B cell (primary cell): Measurements from ENCODE around the gene SEC14L1. TPM values are rescaled to one million over a fixed set of nuclear protein-coding genes. Genes with fewer than 3 reads are reported as not detected.
A peak's percentile ranks its signal among the peaks of the same experiment; 100 is the strongest.
"Not testable (repeated sequence)": the region's sequence is repeated elsewhere in the genome, so short reads cannot be mapped to it uniquely, and the experiment has no call there.

Experiments used
- ATAC-seq: fragments of 200-7000 bp; cut with Tn5 transposase; one replicate; pipeline ENCODE4 v1.10.0; 2021; ENCODE audit warnings: low read depth, mild to moderate bottlenecking, moderate number of reproducible peaks, moderate library complexity
- CTCF ChIA-PET: fragments of 350-600 bp; sonication (Branson Sonifier 250); formaldehyde crosslinking; loops from one replicate; lab custom pipeline; 2021; ENCODE audit warnings: antibody characterized with exemption, inconsistent platforms; lab: Charles Lee
- POLR2A ChIA-PET: fragments of 350-600 bp; sonication (Branson Sonifier 250); formaldehyde crosslinking; loops from one replicate; lab custom pipeline; 2021; ENCODE audit warnings: antibody characterized with exemption; lab: Charles Lee
- DNase-seq: peaks from one replicate; pipeline ENCODE4 v3.0.0; 2013
- H2AFZ ChIP-seq: 2 replicates; pipeline ENCODE4 v1.6.1; 2012; ENCODE audit warnings: mild to moderate bottlenecking, low read depth, low read length; ENCODE audit not compliant: insufficient read depth, poor library complexity, severe bottlenecking
- H3K27ac ChIP-seq, 2 donors: 1 replicate in 1 of 2; 2 replicates in 1 of 2; pipeline ENCODE4 v1.5.1; 2012 to 2013; ENCODE audit warnings: low read length in 2 of 2, mild to moderate bottlenecking in 2 of 2, moderate library complexity in 1 of 2
- H3K27me3 ChIP-seq, 4 experiments: fragments of 200-600 bp in 1 of 4; sonication (generic) in 1 of 4; replicated peaks in 1 of 4; 1 replicate in 2 of 4; 2 replicates in 2 of 4; pipeline versions ENCODE4 v1.6.1 to v1.7.0; 2013 to 2016; ENCODE audit warnings: low read length in 3 of 4, mild to moderate bottlenecking in 2 of 4, mixed read lengths in 1 of 4, moderate library complexity in 1 of 4; ENCODE audit not compliant: insufficient read depth in 4 of 4, control insufficient read depth in 3 of 4; ENCODE audit errors: control extremely low read depth in 1 of 4
- H3K36me3 ChIP-seq, 2 experiments: replicated peaks in 1 of 2; 1 replicate in 1 of 2; 2 replicates in 1 of 2; pipeline versions ENCODE4 v1.6.1 to v1.7.1; 2013; ENCODE audit warnings: low read length in 1 of 2; ENCODE audit not compliant: insufficient read depth in 2 of 2, control insufficient read depth in 1 of 2; ENCODE audit errors: control extremely low read depth in 1 of 2, extremely low read depth in 1 of 2
- H3K4me1 ChIP-seq, 2 donors: fragments of 200-600 bp in 1 of 2; sonication (generic) in 1 of 2; 1 replicate in 1 of 2; 2 replicates in 1 of 2; pipeline versions ENCODE4 v1.5.1 to v1.6.1; 2013 to 2017; ENCODE audit warnings: low read length in 2 of 2; ENCODE audit not compliant: control insufficient read depth in 2 of 2, insufficient read depth in 2 of 2
- H3K4me2 ChIP-seq: replicated peaks from 2 replicates; pipeline ENCODE3; 2012; ENCODE audit warnings: mild to moderate bottlenecking, low read depth, low read length; ENCODE audit not compliant: poor library complexity, severe bottlenecking
- H3K4me3 ChIP-seq, 5 experiments: fragments of 200-600 bp in 1 of 5; sonication (generic) in 1 of 5; 1 replicate in 3 of 5; 2 replicates in 2 of 5; pipeline versions ENCODE4 v1.5.1 to v1.7.0; 2011 to 2016; ENCODE audit warnings: low read length in 4 of 5, mild to moderate bottlenecking in 4 of 5, low read depth in 2 of 5, control low read depth in 1 of 5, moderate library complexity in 1 of 5; ENCODE audit not compliant: insufficient read depth in 1 of 5; ENCODE audit errors: control extremely low read depth in 1 of 5, extremely low read depth in 1 of 5
- H3K79me2 ChIP-seq: fragments of 200-600 bp; sonication (generic); one replicate; pipeline ENCODE4 v1.6.0; 2016; ENCODE audit warnings: low read length; ENCODE audit not compliant: control insufficient read depth, insufficient read depth
- H3K9ac ChIP-seq: fragments of 200-600 bp; sonication (generic); 2 replicates; pipeline ENCODE4 v1.6.1; 2017; ENCODE audit warnings: mild to moderate bottlenecking, low read length, moderate library complexity
- H3K9me3 ChIP-seq, 3 donors: one replicate each; pipeline versions ENCODE4 v1.6.1 to v1.7.1; 2013; ENCODE audit warnings: low read length in 2 of 3; ENCODE audit not compliant: control insufficient read depth in 2 of 3, insufficient read depth in 1 of 3; ENCODE audit errors: control extremely low read depth in 1 of 3
- H4K20me1 ChIP-seq: 2 replicates; pipeline ENCODE4 v1.6.0; 2012; ENCODE audit warnings: mild to moderate bottlenecking, low read length; ENCODE audit not compliant: insufficient read depth, control insufficient read depth, poor library complexity, severe bottlenecking
- H3K27ac Mint-ChIP-seq: one replicate; pipeline ENCODE4 v1.8.0; 2021; ENCODE audit warnings: mixed read lengths
- H3K27me3 Mint-ChIP-seq: one replicate; pipeline ENCODE4 v1.8.0; 2021; ENCODE audit warnings: mixed read lengths
- H3K4me1 Mint-ChIP-seq: one replicate; pipeline ENCODE4 v1.8.0; 2021; ENCODE audit warnings: mixed read lengths
- H3K4me3 Mint-ChIP-seq: one replicate; pipeline ENCODE4 v1.8.0; 2021; ENCODE audit warnings: mixed read lengths
- H3K9me3 Mint-ChIP-seq: one replicate; pipeline ENCODE4 v1.8.0; 2022; ENCODE audit warnings: mixed read lengths; ENCODE audit not compliant: insufficient read depth
- EZH2 ChIP-seq: IDR thresholded peaks from 2 replicates; pipeline ENCODE4 v1.6.1; 2012; ENCODE audit warnings: borderline replicate concordance, low read depth, mild to moderate bottlenecking, moderate library complexity, low read length; ENCODE audit not compliant: insufficient read depth, poor library complexity, severe bottlenecking
- WGBS: methylation state at CpG from one replicate; pipeline ENCODE4 v1.1.5; 2013; ENCODE audit warnings: missing lambda C conversion rate; ENCODE audit not compliant: insufficient coverage; 5-methylcytosine and 5-hydroxymethylcytosine counted together
- intact Hi-C: fragments of 100-400 bp; cut with micrococcal nuclease; formaldehyde crosslinking; loops from one replicate; pipeline ENCODE4 v1.10.0; 2022
- polyA plus RNA-seq: library from polyadenylated mRNA; depleted of rRNA; stranded (reverse); fragments of >200 nt; gene quantifications from 2 replicates; pipeline ENCODE4 v1.2.3, GENCODE V29; 2012
- total RNA-seq, 2 donors: library from RNA; stranded (reverse); fragments of 120-200 nt in 1 of 2; gene quantifications; 1 replicate in 1 of 2; 2 replicates in 1 of 2; pipeline versions ENCODE4 v1.2.3 to v1.2.4, GENCODE V29; 2013 to 2022
- TF ChIP-seq, protein P1 (sequence below): fragments of 200-600 bp; IDR thresholded peaks from one replicate; pipeline ENCODE4 v1.8.0; 2022; ENCODE audit warnings: antibody characterized with exemption, mild to moderate bottlenecking

Gene SEC14L1
- total and polyA plus RNA-seq, 2 donors (not counting 1 experiment from before 2014, with no cell fraction given) = 37.7 to 103 TPM

DNA sequence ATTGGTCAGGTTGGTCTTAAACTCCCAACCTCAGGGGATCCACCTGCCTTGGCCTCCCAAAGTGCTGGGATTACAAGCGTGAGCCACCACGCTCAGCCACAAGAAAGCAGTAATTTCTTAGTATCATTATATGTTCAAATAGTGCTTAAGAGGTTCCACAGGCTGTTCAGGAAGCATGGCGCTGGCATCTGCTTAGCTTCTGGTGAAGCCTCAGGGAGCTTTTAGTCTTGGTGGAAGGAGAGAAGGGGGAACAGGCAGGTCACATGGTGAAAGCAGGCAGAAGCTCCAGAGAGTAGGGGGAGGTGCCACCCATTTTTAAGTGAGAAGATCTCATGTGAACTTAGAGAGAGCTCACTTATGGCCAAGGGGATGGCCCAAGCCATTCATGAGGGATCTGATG lies 3.7 kb upstream of the SEC14L1 start:
- Mint-ChIP-seq H3K27ac (no peak overlapping the region), H3K4me3 (no peak overlapping the region)
- CTCF ChIA-PET = interaction anchor here (1.8 kb wide), 1 partner anchor 50 kb away, joined by 5 read pairs; no protein-coding TSS in a partner anchor

DNA sequence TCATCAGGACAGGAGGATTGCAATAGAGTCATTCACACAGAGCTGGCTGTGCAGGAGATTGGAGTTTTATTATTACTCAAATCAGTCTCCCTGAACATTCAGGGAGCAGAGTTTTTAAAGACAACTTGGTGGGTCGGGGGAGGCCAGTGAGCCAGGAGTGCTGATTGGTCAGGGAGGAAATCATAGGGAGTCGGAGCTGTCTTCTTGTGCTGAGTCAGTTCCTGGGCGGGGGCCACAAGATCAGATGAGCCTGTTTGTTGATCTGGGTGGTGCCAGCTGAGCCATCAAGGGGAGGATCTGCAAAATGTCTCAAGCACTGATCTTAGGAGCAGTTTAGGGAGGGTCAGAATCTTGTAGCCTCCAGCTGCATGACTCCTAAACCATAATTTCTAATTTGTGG lies 2.9 kb upstream of the SEC14L1 start:
- ATAC-seq, POLR2A ChIA-PET, H3K79me2 ChIP-seq, H3K4me2 ChIP-seq, H3K36me3 ChIP-seq, H2AFZ ChIP-seq, H3K27me3 ChIP-seq, H3K9me3 Mint-ChIP-seq, H3K27me3 Mint-ChIP-seq, H4K20me1 ChIP-seq, H3K9ac ChIP-seq, intact Hi-C loops, DNase-seq, H3K4me3 ChIP-seq, H3K27ac ChIP-seq, H3K4me3 Mint-ChIP-seq: not testable (repeated sequence)
- CTCF ChIA-PET = interaction anchor here (0.7 to 1.8 kb wide), 3 partner anchors 50 to 877 kb away, joined by 3 to 5 read pairs (median 3); no protein-coding TSS in a partner anchor
- Histone ChIP-seq H3K9me3 (peaks cover 0 to 20% (median 2%) of the 10 kb centered on the region in 3 donors), H3K4me1 (peaks cover 23 to 36% of the 10 kb centered on the region in 2 donors)
- H3K27ac Mint-ChIP-seq = peak overlapping the region; percentile 74
- H3K4me1 Mint-ChIP-seq = peaks cover 29% of the 10 kb centered on the region
- 77% methylated on average over 2 of the region's 3 CpGs for WGBS

More for the DNA sequence above, 3.7 kb upstream of the SEC14L1 start:
- H3K9me3 ChIP-seq = peaks cover 0 to 20% (median 2%) of the 10 kb centered on the region in 3 donors
- ATAC-seq (no peak), DNase-seq (no peak)
- no peak for TF ChIP-seq EZH2
- TF ChIP-seq, protein P1, sequence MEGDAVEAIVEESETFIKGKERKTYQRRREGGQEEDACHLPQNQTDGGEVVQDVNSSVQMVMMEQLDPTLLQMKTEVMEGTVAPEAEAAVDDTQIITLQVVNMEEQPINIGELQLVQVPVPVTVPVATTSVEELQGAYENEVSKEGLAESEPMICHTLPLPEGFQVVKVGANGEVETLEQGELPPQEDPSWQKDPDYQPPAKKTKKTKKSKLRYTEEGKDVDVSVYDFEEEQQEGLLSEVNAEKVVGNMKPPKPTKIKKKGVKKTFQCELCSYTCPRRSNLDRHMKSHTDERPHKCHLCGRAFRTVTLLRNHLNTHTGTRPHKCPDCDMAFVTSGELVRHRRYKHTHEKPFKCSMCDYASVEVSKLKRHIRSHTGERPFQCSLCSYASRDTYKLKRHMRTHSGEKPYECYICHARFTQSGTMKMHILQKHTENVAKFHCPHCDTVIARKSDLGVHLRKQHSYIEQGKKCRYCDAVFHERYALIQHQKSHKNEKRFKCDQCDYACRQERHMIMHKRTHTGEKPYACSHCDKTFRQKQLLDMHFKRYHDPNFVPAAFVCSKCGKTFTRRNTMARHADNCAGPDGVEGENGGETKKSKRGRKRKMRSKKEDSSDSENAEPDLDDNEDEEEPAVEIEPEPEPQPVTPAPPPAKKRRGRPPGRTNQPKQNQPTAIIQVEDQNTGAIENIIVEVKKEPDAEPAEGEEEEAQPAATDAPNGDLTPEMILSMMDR = no peak
- H3K36me3 ChIP-seq = no peaks in the 10 kb centered on the region
- H3K4me2 ChIP-seq = no peak overlapping the region
- H3K27ac ChIP-seq = no peak overlapping the region
- POLR2A ChIA-PET = interaction anchor here (0.5 to 0.7 kb wide), 2 partner anchors 176 to 304 kb away, joined by 4 to 7 read pairs; no protein-coding TSS in a partner anchor
- H3K4me1 ChIP-seq = peaks cover 18 to 30% of the 10 kb centered on the region in 2 donors
- peaks cover 7% of the 10 kb centered on the region for H3K79me2 ChIP-seq
- intact Hi-C loops = no loop called here
- Mint-ChIP-seq H3K4me1 (peaks cover 23% of the 10 kb centered on the region), H3K27me3 (no peaks in the 10 kb centered on the region), H3K9me3 (no peaks in the 10 kb centered on the region)
- no peak overlapping the region for H3K9ac ChIP-seq
- no peak overlapping the region for H3K4me3 ChIP-seq
- no peak overlapping the region for H2AFZ ChIP-seq
- H3K27me3 ChIP-seq = no peaks in the 10 kb centered on the region
- H4K20me1 ChIP-seq = peaks cover 4% of the 10 kb centered on the region
- WGBS = 100% methylated on average over 1 of the region's 3 CpGs
